Vagina (tissue), 2 donors: ENCODE data around the gene LCLAT1.

Source experiments
- POLR2A ChIP-seq, 2 donors: fragments of 450-650 bp; IDR thresholded peaks; one replicate each; pipeline ENCODE4 v1.6.1; 2017; ENCODE audit warnings: antibody characterized with exemption in 2 of 2, mild to moderate bottlenecking in 2 of 2, moderate library complexity in 2 of 2
- POLR2AphosphoS5 ChIP-seq, 2 donors: sonication (generic); formaldehyde crosslinking; IDR thresholded peaks; one replicate each; pipeline ENCODE4 v1.9.0; 2017; ENCODE audit warnings: antibody characterized with exemption in 2 of 2, mild to moderate bottlenecking in 2 of 2, low read depth in 1 of 2; ENCODE audit not compliant: insufficient read depth in 1 of 2

DNA sequence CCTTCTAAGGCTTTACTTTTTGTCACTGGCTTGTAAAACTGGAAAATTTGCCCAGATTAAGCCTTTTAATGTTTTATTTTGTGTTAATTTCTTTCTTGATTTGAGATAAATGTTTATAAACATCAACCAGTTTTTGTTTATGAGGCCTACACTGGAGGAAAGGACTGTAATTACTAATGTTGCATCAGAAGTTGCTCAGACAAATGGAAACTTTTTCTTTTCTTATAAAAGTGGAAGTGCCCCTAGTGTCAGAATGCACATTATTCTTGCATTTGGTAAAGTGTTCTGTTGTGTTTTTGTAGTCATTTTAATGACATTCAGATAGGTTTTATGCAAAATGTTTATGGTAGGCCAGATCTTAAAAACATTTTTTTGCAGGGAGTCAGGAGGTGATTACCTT is 25.3 kb downstream of the LCLAT1 start:
- TF ChIP-seq POLR2AphosphoS5 (IDR thresholded peaks at IDR 0.05; ENCODE audit: insufficient read depth in 1 of 2, low read depth in 1 of 2) (no peak), POLR2A (IDR thresholded peaks at IDR 0.05) (no peak)
